ENCODE results near the gene THSD7B. TPM values are rescaled to one million over a fixed set of nuclear protein-coding genes. Genes with fewer than 3 reads are reported as not detected.
"Not testable (repeated sequence)": the region's sequence is repeated elsewhere in the genome, so short reads cannot be mapped to it uniquely, and the experiment has no call there.

The THSD7B gene
- total RNA-seq, 1 experiment from 2014 or later, result under 0.01 TPM

DNA sequence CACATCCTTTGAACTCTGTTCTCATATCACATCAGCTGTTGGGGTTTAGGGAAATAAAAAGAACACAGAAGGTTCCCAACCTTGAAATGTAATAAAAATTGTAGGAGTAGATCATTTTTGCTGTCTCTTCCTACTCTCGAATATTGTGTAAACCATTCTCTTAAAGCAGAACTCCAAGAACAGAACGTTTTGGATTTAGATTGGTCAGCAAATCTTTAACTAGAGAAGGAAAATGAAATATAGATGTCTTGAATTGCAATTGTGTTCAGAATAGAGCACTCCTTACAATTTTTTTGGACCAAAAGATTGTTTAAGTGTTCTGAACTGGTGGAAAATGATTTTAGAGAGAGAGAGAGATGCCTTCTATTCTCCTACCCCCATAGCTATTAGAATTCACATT, 23.9 kb upstream of the THSD7B start:
- Histone ChIP-seq H3K4me3 (ENCODE audit: low read length) (no peak overlapping the region), H3K9me2 (replicated peaks; ENCODE audit: low read length) (no peaks in the 10 kb centered on the region), H3K9ac (ENCODE audit: low read length) (no peak overlapping the region), H2AFZ (ENCODE audit: low read length) (no peak overlapping the region), H4K20me1 (ENCODE audit: low read length) (no peaks in the 10 kb centered on the region), H3K79me2 (ENCODE audit: low read length) (no peaks in the 10 kb centered on the region), H3K36me3 (ENCODE audit: low read depth, low read length) (no peaks in the 10 kb centered on the region), H3K27ac (ENCODE audit: low read length) (no peak overlapping the region), H3K4me1 (ENCODE audit: insufficient read depth, low read length) (no peaks in the 10 kb centered on the region), H3K9me3 (ENCODE audit: low read length) (no peaks in the 10 kb centered on the region), H3K4me2 (ENCODE audit: low read length) (no peak overlapping the region), H3F3A (ENCODE audit: low read length, unreplicated experiment) (no peaks in the 10 kb centered on the region), H3K27me3 (ENCODE audit: low read length) (peaks cover 11% of the 10 kb centered on the region; the same call in 1 of the 2 replicates)
- ChIA-PET POLR2A (ENCODE audit: unreplicated experiment) (no interaction called here), CTCF (no interaction called here)
- intact Hi-C loops (cut with micrococcal nuclease), result no loop called here
- no TSS peak for BruUV-seq (replicated peaks)
- no peak for ATAC-seq
- no peak for DNase-seq
- TF ChIP-seq EZH2phosphoT487 (IDR thresholded peaks at IDR 0.05; ENCODE audit: borderline replicate concordance, low read length), result no peak
- TF ChIP-seq, protein P1, sequence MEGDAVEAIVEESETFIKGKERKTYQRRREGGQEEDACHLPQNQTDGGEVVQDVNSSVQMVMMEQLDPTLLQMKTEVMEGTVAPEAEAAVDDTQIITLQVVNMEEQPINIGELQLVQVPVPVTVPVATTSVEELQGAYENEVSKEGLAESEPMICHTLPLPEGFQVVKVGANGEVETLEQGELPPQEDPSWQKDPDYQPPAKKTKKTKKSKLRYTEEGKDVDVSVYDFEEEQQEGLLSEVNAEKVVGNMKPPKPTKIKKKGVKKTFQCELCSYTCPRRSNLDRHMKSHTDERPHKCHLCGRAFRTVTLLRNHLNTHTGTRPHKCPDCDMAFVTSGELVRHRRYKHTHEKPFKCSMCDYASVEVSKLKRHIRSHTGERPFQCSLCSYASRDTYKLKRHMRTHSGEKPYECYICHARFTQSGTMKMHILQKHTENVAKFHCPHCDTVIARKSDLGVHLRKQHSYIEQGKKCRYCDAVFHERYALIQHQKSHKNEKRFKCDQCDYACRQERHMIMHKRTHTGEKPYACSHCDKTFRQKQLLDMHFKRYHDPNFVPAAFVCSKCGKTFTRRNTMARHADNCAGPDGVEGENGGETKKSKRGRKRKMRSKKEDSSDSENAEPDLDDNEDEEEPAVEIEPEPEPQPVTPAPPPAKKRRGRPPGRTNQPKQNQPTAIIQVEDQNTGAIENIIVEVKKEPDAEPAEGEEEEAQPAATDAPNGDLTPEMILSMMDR (conservative IDR thresholded peaks at IDR 0.05; ENCODE audit: low read depth, low read length), result no peak

DNA sequence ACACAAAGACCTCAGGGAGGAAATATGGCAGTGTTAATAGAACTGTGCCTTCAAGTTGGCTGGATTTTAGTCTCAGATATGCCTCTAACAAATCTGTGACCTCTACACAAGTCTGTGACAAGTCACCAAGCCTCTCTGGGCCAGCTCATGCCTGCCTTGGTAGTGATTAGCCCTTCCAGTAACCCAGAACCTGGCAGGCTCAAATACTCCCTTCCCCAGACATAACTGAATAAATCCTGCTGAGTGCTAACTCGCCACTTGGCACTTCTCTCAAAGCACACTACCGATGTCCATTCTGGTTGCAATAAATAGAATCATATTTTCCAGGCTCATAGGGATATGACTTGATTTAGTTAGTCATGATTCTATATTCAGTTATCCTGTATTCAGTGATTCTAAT, 15.3 kb upstream of the THSD7B start:
- H3K36me3 ChIP-seq (ENCODE audit: low read depth, low read length), result no peaks in the 10 kb centered on the region
- no peaks in the 10 kb centered on the region for H4K20me1 ChIP-seq (ENCODE audit: low read length)
- ChIA-PET CTCF (no interaction called here), POLR2A (ENCODE audit: unreplicated experiment) (no interaction called here)
- no peak for TF ChIP-seq EZH2 (IDR thresholded peaks at IDR 0.05; ENCODE audit: low read length, unreplicated experiment)
- no peak for TF ChIP-seq EZH2phosphoT487 (IDR thresholded peaks at IDR 0.05; ENCODE audit: borderline replicate concordance, low read length)
- TF ChIP-seq, protein P1 (conservative IDR thresholded peaks at IDR 0.05; ENCODE audit: low read depth, low read length), result no peak
- DNase-seq (no peak), ATAC-seq (no peak)
- no peaks in the 10 kb centered on the region for H3K79me2 ChIP-seq (ENCODE audit: low read length)
- no peak overlapping the region for H3K4me3 ChIP-seq (ENCODE audit: low read length)
- H3F3A ChIP-seq (ENCODE audit: low read length, unreplicated experiment), result no peaks in the 10 kb centered on the region
- H3K9ac ChIP-seq (ENCODE audit: low read length), result no peak overlapping the region
- no peaks in the 10 kb centered on the region for H3K9me2 ChIP-seq (replicated peaks; ENCODE audit: low read length)
- H3K27ac ChIP-seq (ENCODE audit: low read length), result no peak overlapping the region
- intact Hi-C loops (cut with micrococcal nuclease), result no loop called here
- H3K27me3 ChIP-seq (ENCODE audit: low read length), result peaks cover 10% of the 10 kb centered on the region; the same call in 1 of the 2 replicates
- H3K4me1 ChIP-seq (ENCODE audit: insufficient read depth, low read length), result no peaks in the 10 kb centered on the region
- no TSS peak for BruUV-seq (replicated peaks)
- H2AFZ ChIP-seq (ENCODE audit: low read length), result no peak overlapping the region
- no peaks in the 10 kb centered on the region for H3K9me3 ChIP-seq (ENCODE audit: low read length)
- H3K4me2 ChIP-seq (ENCODE audit: low read length), result no peak overlapping the region

DNA sequence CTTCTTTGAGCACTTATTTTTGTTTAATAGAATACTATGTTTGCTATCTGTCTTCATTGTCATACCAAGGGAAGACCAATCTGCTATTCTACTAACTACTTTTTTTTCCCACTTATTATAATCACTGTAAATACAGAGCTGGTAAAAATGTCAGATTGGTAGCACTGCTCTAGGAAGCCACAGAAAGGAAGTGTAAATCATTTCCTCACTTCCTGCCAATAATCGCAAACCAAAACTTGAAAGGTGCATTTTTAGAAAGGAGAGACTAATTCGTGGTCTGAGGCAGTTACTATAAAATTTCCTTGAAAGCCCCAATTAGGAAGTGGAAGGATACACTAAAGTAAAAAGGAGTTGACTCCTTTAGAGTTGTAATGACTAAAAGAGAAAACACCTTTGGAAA, 13.9 kb upstream of the THSD7B start:
- Histone ChIP-seq H3K27me3 (ENCODE audit: low read length) (peaks cover 7% of the 10 kb centered on the region; the same call in 1 of the 2 replicates), H3K9me2 (replicated peaks; ENCODE audit: low read length) (no peaks in the 10 kb centered on the region), H3K4me3 (ENCODE audit: low read length) (no peak overlapping the region), H4K20me1 (ENCODE audit: low read length) (no peaks in the 10 kb centered on the region), H2AFZ (ENCODE audit: low read length) (no peak overlapping the region), H3K36me3 (ENCODE audit: low read depth, low read length) (no peaks in the 10 kb centered on the region), H3K4me2 (ENCODE audit: low read length) (no peak overlapping the region), H3K79me2 (ENCODE audit: low read length) (no peaks in the 10 kb centered on the region), H3K9ac (ENCODE audit: low read length) (no peak overlapping the region), H3K27ac (ENCODE audit: low read length) (no peak overlapping the region), H3K4me1 (ENCODE audit: insufficient read depth, low read length) (no peaks in the 10 kb centered on the region), H3F3A (ENCODE audit: low read length, unreplicated experiment) (no peaks in the 10 kb centered on the region), H3K9me3 (ENCODE audit: low read length) (no peaks in the 10 kb centered on the region)
- no TSS peak for BruUV-seq (replicated peaks)
- ATAC-seq (no peak), DNase-seq (no peak)
- TF ChIP-seq EZH2phosphoT487 (IDR thresholded peaks at IDR 0.05; ENCODE audit: borderline replicate concordance, low read length), result no peak
- TF ChIP-seq, protein P1 (conservative IDR thresholded peaks at IDR 0.05; ENCODE audit: low read depth, low read length), result no peak
- TF ChIP-seq EZH2 (IDR thresholded peaks at IDR 0.05; ENCODE audit: low read length, unreplicated experiment), result no peak
- CTCF ChIA-PET, result no interaction called here
- intact Hi-C loops (cut with micrococcal nuclease), result no loop called here
- POLR2A ChIA-PET (ENCODE audit: unreplicated experiment), result no interaction called here

DNA sequence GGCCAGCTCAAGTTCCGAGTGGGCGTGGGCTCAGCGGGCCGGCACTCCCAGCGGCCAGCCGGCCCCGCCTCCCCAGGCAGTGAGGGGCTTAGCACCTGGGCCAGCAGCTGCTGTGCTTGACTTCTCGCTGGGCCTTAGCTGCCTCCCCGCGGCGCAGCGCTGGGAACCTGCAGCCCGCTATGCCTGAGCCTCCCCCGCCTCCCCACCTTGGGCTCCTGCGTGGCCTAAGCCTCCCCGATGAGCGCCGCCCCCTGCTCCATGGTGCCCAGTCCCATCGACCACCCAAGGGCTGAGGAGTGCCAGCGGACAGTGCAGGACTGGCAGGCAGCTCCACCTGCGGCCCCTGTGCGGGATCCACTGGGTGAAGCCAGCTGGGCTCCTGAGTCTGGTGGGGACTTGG, 6.8 kb upstream of the THSD7B start:
- H3K79me2 ChIP-seq (ENCODE audit: low read length); DNase-seq; intact Hi-C loops (cut with micrococcal nuclease); H3K9me2 ChIP-seq (replicated peaks; ENCODE audit: low read length); H3K4me1 ChIP-seq (ENCODE audit: insufficient read depth, low read length); BruUV-seq (replicated peaks); H2AFZ ChIP-seq (ENCODE audit: low read length); H3F3A ChIP-seq (ENCODE audit: low read length, unreplicated experiment); CTCF ChIA-PET; H3K4me3 ChIP-seq (ENCODE audit: low read length); ATAC-seq; POLR2A ChIA-PET (ENCODE audit: unreplicated experiment); H3K9me3 ChIP-seq (ENCODE audit: low read length); H3K9ac ChIP-seq (ENCODE audit: low read length); H3K27ac ChIP-seq (ENCODE audit: low read length); H4K20me1 ChIP-seq (ENCODE audit: low read length); H3K4me2 ChIP-seq (ENCODE audit: low read length); H3K36me3 ChIP-seq (ENCODE audit: low read depth, low read length): not testable (repeated sequence)
- peaks cover 10% of the 10 kb centered on the region for H3K27me3 ChIP-seq (ENCODE audit: low read length)

Data from PC-3 (cell line).